Islet precursor cell (in vitro differentiated cells): ENCODE results near the gene MACO1.
"Not testable (repeated sequence)": the region's sequence is repeated elsewhere in the genome, so short reads cannot be mapped to it uniquely, and the experiment has no call there.

Experiments
- DNase-seq: peaks from one replicate; pipeline ENCODE4 v3.0.0-alpha.2; 2018

The MACO1 gene, protein sequence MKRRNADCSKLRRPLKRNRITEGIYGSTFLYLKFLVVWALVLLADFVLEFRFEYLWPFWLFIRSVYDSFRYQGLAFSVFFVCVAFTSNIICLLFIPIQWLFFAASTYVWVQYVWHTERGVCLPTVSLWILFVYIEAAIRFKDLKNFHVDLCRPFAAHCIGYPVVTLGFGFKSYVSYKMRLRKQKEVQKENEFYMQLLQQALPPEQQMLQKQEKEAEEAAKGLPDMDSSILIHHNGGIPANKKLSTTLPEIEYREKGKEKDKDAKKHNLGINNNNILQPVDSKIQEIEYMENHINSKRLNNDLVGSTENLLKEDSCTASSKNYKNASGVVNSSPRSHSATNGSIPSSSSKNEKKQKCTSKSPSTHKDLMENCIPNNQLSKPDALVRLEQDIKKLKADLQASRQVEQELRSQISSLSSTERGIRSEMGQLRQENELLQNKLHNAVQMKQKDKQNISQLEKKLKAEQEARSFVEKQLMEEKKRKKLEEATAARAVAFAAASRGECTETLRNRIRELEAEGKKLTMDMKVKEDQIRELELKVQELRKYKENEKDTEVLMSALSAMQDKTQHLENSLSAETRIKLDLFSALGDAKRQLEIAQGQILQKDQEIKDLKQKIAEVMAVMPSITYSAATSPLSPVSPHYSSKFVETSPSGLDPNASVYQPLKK

GRCh38 chr1:25430073-25430966, at the start of gene MACO1:
MACO1 (plus strand) TSS chr1:25430897; CDS start chr1:25431099, 202 bp downstream.
- peak; percentile 98 for DNase-seq

DNA sequence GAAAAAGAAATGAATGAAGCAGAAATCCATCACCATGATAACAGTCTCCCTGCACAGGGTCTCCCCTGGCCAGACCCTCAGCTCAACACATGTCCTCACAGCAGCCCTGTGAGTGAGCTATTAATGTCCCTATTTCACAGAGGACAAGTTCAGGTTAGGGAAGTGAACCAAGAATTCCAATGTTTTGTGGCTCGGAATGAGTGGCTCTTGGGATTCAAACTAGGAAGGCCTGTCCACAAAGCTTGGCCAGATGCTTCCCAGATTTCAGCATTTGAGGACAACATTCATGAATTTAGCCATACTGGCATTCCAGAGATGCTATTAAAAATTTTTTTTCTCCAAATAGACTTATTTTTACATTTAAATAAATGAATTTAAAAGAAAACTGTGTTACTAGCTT, 48.2 kb upstream of the MACO1 start:
- DNase-seq = not testable (repeated sequence)

DNA sequence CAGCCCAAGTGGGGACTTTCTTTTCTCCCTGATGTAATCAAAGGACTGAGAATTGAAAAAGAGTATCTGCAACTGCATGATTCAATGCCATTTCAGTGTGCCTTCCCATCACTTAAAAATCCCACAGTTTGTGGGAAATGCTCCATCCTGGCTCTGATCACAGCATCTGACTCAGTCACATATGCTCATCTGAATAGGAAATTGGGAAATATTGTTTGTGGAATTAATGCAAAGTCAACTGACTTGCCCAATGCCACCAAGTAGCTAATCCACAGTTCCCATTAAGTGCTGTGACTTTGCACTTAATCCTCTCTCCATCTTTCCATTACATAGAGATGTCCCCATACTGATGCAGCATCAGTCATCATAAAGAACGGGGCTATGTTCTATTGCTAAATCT, 47.6 kb upstream of the MACO1 start:
- DNase-seq = not testable (repeated sequence)

DNA sequence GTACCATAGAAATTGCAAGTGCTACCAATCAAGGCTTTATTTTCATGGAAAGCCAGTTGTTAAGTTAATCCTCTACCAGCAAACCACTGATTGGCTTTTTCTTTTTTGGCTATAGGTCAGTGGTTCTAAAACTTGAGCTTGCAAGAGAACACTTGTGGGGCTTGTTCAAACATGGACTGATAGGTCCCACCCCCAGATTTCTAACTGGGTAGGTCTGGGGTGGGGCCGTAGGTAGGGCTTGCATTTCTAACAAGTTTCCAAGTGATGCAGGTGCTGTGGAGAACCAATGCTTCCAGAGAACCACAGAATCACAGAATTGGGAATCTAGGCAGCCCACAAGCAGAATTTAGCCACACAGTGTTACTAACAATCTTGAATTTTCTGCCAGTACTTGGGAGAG, 46.8 kb upstream of the MACO1 start:
- DNase-seq = not testable (repeated sequence)

GRCh38 chr1:25387096-25387495, 43.6 kb upstream of the MACO1 start:
- DNase-seq = not testable (repeated sequence)

DNA sequence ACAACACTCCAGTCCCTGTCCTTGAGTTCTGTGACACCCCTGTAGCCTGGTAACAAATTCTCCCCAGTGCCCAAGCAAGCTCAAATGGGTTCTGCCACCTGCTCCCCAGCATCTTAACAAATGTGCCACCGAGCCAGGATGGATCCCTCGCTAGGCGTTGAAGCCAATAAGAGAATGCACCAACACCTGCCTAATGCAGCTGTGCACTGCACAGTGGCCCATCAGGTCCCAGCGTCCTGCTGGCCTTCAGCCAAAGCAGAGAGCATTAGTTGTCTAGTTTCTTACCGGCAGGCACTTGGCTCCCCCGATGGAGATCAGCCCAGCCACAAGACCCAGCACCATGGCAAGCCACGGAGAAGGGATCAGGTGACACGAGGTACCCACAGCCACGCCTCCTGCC, 42.0 kb upstream of the MACO1 start:
- DNase-seq = not testable (repeated sequence)

GRCh38 chr1:25389721-25390120, 41.0 kb upstream of the MACO1 start:
- not testable (repeated sequence) for DNase-seq

GRCh38 chr1:25392841-25393240, 37.9 kb upstream of the MACO1 start:
- DNase-seq = no peak

DNA sequence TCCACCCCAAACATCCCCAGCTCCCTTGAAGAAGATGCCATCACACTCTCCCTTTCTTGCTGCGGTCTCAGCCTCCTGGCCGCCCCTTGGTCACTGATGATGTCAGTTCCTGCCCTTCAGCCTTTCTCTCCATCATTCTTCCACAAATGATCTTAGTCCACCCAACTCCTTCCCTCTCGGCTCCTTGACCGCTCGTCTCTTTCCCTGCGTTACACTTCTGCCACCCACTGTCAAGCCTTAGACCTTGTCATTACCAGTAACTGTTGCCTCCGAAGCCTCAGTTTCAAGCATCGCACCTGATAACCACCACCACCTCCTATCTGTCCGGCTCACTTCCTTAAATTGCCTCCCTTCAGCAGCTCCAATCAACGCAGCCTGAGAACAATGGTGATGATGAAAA, 33.1 kb upstream of the MACO1 start:
- not testable (repeated sequence) for DNase-seq

- DNase-seq = not testable (repeated sequence)
These were observed 32.6 kb upstream of the MACO1 start for GRCh38 chr1:25398079-25398478.

- DNase-seq = not testable (repeated sequence)
These were observed 27.5 kb upstream of the MACO1 start for GRCh38 chr1:25402947-25403803.

- DNase-seq = not testable (repeated sequence)
These were observed 24.9 kb upstream of the MACO1 start for GRCh38 chr1:25405731-25406305.

- DNase-seq = not testable (repeated sequence)
These were observed 20.9 kb upstream of the MACO1 start for GRCh38 chr1:25409641-25410427.

DNA sequence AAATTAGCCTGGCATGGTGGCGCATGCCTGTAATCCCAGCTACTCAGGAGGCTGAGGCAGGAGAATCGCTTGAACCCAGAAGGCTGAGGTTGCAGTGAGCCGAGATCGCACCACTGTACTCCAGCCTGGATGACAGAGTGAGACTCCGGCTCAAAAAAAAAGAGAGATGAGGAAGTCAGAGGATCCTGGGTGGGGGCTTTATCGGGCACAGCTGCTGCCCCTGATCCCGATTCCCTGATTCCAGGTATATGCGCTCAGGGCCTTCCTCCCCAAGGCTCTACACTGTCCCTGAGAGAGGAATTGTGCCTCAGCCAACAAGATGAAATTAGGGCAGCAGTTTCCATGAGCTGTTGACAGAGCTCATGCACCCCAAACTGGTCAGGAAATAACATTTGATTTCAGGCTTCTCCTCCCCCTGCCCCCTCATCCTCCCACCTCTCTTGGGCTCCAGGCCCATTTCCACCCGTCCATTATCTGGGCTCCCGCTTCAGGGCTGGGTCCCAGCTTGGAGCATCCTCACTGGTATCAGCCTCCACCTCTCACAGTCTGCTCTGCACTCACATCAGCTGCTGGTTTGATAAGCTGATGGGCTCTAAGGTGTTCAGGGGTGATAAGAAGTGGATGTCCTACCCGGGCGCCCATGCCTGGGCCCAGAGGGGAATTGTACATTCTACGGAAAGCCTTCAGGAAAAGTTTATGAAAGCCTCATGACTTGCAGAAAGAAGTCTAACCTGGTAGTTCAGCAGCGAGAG, 17.6 kb upstream of the MACO1 start:
- not testable (repeated sequence) for DNase-seq

- not testable (repeated sequence) for DNase-seq
These were observed 16.5 kb upstream of the MACO1 start for GRCh38 chr1:25414157-25414556.

- not testable (repeated sequence) for DNase-seq
These were observed 16.1 kb upstream of the MACO1 start for GRCh38 chr1:25414578-25414977.

DNA sequence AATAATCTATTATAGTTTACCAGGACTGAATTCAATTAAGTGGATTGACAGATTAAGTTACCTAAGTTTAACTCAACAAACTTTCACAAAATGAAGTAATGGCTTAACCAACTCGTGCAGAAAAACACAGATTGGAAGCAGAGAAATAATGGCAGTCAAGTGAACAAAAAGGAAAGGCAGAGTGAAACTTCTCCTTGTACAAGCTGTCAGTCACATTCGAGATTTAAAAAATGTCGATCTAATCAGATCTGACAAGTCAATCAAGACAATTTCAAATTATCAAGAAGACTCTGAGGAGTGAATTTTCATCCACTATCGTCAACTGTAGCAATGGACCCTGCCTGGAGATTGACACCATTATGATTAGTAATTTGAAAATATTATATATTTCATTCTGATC, 13.4 kb upstream of the MACO1 start:
- not testable (repeated sequence) for DNase-seq

GRCh38 chr1:25419339-25419738, 11.4 kb upstream of the MACO1 start:
- not testable (repeated sequence) for DNase-seq

GRCh38 chr1:25420715-25421114, 10.0 kb upstream of the MACO1 start, which contains the start of gene RHCE:
RHCE (minus strand) TSS chr1:25420825; CDS start chr1:25420786, 39 bp downstream.
- not testable (repeated sequence) for DNase-seq

DNA sequence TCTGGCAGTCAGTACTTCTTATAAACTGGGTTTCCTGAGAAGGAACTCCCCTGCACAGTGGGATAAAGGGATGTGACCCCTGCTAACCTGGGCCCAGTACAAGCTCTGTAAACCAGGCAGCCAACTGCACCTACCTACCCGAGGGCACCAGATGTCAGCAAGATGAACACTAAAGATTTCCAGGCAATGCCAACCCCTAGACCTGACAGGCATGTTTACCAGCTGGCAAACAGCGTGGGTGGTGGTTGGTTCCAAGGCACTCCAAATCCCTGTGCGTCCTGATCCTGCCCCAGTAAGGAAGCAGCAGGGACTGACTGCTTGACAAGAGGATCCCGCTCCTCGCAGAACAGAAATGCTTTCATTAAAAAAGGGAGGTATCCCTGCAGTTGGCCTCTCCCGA, 7.5 kb upstream of the MACO1 start:
- DNase-seq = not testable (repeated sequence)
